ENCODE measurements around the gene CYTH2. TPM values are rescaled to one million over a fixed set of nuclear protein-coding genes. Genes with fewer than 3 reads are reported as not detected.

Gene CYTH2
- total RNA-seq, 1 donor from 2014 or later, result 67.1 TPM

DNA sequence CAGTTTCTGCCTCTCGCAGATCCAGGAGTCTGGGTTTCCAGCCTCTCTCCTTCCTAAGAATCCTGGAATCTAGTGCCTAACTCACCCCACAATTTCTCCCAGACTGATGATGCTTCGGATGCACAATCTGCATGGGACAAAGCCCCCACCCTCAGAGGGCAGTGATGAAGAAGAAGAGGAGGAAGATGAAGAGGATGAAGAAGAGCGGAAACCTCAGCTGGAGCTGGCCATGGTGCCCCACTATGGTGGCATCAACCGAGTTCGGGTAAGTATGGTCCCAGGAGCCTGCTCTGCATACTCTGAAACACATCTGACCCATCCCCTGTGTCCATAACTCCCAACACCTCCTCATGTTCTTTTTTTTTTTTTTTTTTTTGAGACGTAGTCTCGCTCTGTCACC, 22.6 kb upstream of the CYTH2 start:
- H3K4me3 Mint-ChIP-seq (ENCODE audit: unreplicated experiment), result peak overlapping the region; percentile 85
- Histone ChIP-seq H3K4me1 (ENCODE audit: insufficient read depth, low read length) (peaks cover 19% of the 10 kb centered on the region), H3K9ac (ENCODE audit: low read length) (peak overlapping the region; percentile 95), H3K36me3 (ENCODE audit: insufficient read depth, low read length) (peaks cover 15% of the 10 kb centered on the region), H3K4me2 (ENCODE audit: low read length) (peak overlapping the region; percentile 91), H3K9me3 (ENCODE audit: insufficient read depth, low read depth, low read length) (no peaks in the 10 kb centered on the region), H2AFZ (ENCODE audit: low read depth, low read length) (no peak overlapping the region), H4K20me1 (ENCODE audit: insufficient read depth, low read length) (peaks cover 14% of the 10 kb centered on the region), H3K4me3 (ENCODE audit: insufficient read depth, low read depth, low read length) (peak overlapping the region; percentile 100), H3K27me3 (ENCODE audit: insufficient read depth, low read length) (peaks cover 14% of the 10 kb centered on the region), H3K79me2 (ENCODE audit: insufficient read depth, low read length) (peaks cover 30% of the 10 kb centered on the region), H3K27ac (ENCODE audit: low read depth, low read length) (peak overlapping the region; percentile 92)
- FAIRE-seq (no peak), DNase-seq (ENCODE audit: low read depth) (no peak)
- peaks cover 8% of the 10 kb centered on the region for H3K27me3 Mint-ChIP-seq (ENCODE audit: low read depth, unreplicated experiment)
- peaks cover 18% of the 10 kb centered on the region for H3K36me3 Mint-ChIP-seq (ENCODE audit: low read depth, unreplicated experiment)
- TF ChIP-seq EZH2 (IDR thresholded peaks at IDR 0.05; ENCODE audit: insufficient read depth, low read length), result no peak
- no peak for TF ChIP-seq CTCF (IDR thresholded peaks at IDR 0.05; ENCODE audit: insufficient read depth, low read depth, low read length)
- peaks cover 12% of the 10 kb centered on the region for H3K4me1 Mint-ChIP-seq (ENCODE audit: low read depth, unreplicated experiment)
- H3K9me3 Mint-ChIP-seq (ENCODE audit: unreplicated experiment), result no peaks in the 10 kb centered on the region
- H3K27ac Mint-ChIP-seq (ENCODE audit: unreplicated experiment), result no peak overlapping the region

- no peak overlapping the region for H3K4me2 ChIP-seq (ENCODE audit: low read length)
- H2AFZ ChIP-seq (ENCODE audit: low read depth, low read length), result no peak overlapping the region
- no peaks in the 10 kb centered on the region for H3K9me3 ChIP-seq (ENCODE audit: insufficient read depth, low read depth, low read length)
- FAIRE-seq (no peak), DNase-seq (ENCODE audit: low read depth) (no peak)
- peaks cover 22% of the 10 kb centered on the region for H4K20me1 ChIP-seq (ENCODE audit: insufficient read depth, low read length)
- no peak overlapping the region for H3K9ac ChIP-seq (ENCODE audit: low read length)
- H3K4me3 ChIP-seq (ENCODE audit: insufficient read depth, low read depth, low read length), result no peak overlapping the region
- H3K9me3 Mint-ChIP-seq (ENCODE audit: unreplicated experiment), result no peaks in the 10 kb centered on the region
- H3K27ac ChIP-seq (ENCODE audit: low read depth, low read length), result no peak overlapping the region
- no peak for TF ChIP-seq CTCF (IDR thresholded peaks at IDR 0.05; ENCODE audit: insufficient read depth, low read depth, low read length)
- no peak for TF ChIP-seq EZH2 (IDR thresholded peaks at IDR 0.05; ENCODE audit: insufficient read depth, low read length)
- H3K79me2 ChIP-seq (ENCODE audit: insufficient read depth, low read length), result peaks cover 43% of the 10 kb centered on the region
- H3K4me3 Mint-ChIP-seq (ENCODE audit: unreplicated experiment), result no peak overlapping the region
- H3K4me1 ChIP-seq (ENCODE audit: insufficient read depth, low read length), result peaks cover 19% of the 10 kb centered on the region
- no peak overlapping the region for H3K27ac Mint-ChIP-seq (ENCODE audit: unreplicated experiment)
- H3K36me3 ChIP-seq (ENCODE audit: insufficient read depth, low read length), result peaks cover 23% of the 10 kb centered on the region
- H3K4me1 Mint-ChIP-seq (ENCODE audit: low read depth, unreplicated experiment), result peaks cover 12% of the 10 kb centered on the region
- peaks cover 19% of the 10 kb centered on the region for H3K36me3 Mint-ChIP-seq (ENCODE audit: low read depth, unreplicated experiment)
- H3K27me3 Mint-ChIP-seq (ENCODE audit: low read depth, unreplicated experiment), result peaks cover 4% of the 10 kb centered on the region
- peaks cover 7% of the 10 kb centered on the region for H3K27me3 ChIP-seq (ENCODE audit: insufficient read depth, low read length)
These were observed 20.6 kb upstream of the CYTH2 start for GRCh38 chr19:48448563-48448962.

GRCh38 chr19:48450441-48450840, 18.7 kb upstream of the CYTH2 start:
- H3K4me2 ChIP-seq (ENCODE audit: low read length), result no peak overlapping the region
- peaks cover 14% of the 10 kb centered on the region for H3K36me3 Mint-ChIP-seq (ENCODE audit: low read depth, unreplicated experiment)
- H3K9ac ChIP-seq (ENCODE audit: low read length), result no peak overlapping the region
- DNase-seq (ENCODE audit: low read depth), result no peak
- peaks cover 2% of the 10 kb centered on the region for H3K4me1 Mint-ChIP-seq (ENCODE audit: low read depth, unreplicated experiment)
- H3K27me3 Mint-ChIP-seq (ENCODE audit: low read depth, unreplicated experiment), result no peaks in the 10 kb centered on the region
- peaks cover 53% of the 10 kb centered on the region for H3K79me2 ChIP-seq (ENCODE audit: insufficient read depth, low read length)
- H3K27ac ChIP-seq (ENCODE audit: low read depth, low read length), result no peak overlapping the region
- peaks cover 5% of the 10 kb centered on the region for H3K4me1 ChIP-seq (ENCODE audit: insufficient read depth, low read length)
- no peak overlapping the region for H3K4me3 ChIP-seq (ENCODE audit: insufficient read depth, low read depth, low read length)
- no peak overlapping the region for H3K4me3 Mint-ChIP-seq (ENCODE audit: unreplicated experiment)
- H3K27me3 ChIP-seq (ENCODE audit: insufficient read depth, low read length), result no peaks in the 10 kb centered on the region
- H3K9me3 Mint-ChIP-seq (ENCODE audit: unreplicated experiment), result no peaks in the 10 kb centered on the region
- no peaks in the 10 kb centered on the region for H3K9me3 ChIP-seq (ENCODE audit: insufficient read depth, low read depth, low read length)
- no peak for TF ChIP-seq CTCF (IDR thresholded peaks at IDR 0.05; ENCODE audit: insufficient read depth, low read depth, low read length)
- no peak for TF ChIP-seq EZH2 (IDR thresholded peaks at IDR 0.05; ENCODE audit: insufficient read depth, low read length)
- peaks cover 23% of the 10 kb centered on the region for H3K36me3 ChIP-seq (ENCODE audit: insufficient read depth, low read length)
- peaks cover 39% of the 10 kb centered on the region for H4K20me1 ChIP-seq (ENCODE audit: insufficient read depth, low read length)
- no peak for FAIRE-seq
- H2AFZ ChIP-seq (ENCODE audit: low read depth, low read length), result no peak overlapping the region
- H3K27ac Mint-ChIP-seq (ENCODE audit: unreplicated experiment), result no peak overlapping the region

All from astrocyte (in vitro differentiated cells and primary cell).